Measurements from ENCODE around the gene MAP1LC3B. TPM values are rescaled to one million over a fixed set of nuclear protein-coding genes. Genes with fewer than 3 reads are reported as not detected.

MAP1LC3B gene
- total RNA-seq, 1 donor from 2014 or later = 136 TPM

GRCh38 chr16:87350031-87350430 lies 42.1 kb upstream of the MAP1LC3B start:
- DNase-seq (ENCODE audit: low read depth) = no peak
- TF ChIP-seq, protein P1, sequence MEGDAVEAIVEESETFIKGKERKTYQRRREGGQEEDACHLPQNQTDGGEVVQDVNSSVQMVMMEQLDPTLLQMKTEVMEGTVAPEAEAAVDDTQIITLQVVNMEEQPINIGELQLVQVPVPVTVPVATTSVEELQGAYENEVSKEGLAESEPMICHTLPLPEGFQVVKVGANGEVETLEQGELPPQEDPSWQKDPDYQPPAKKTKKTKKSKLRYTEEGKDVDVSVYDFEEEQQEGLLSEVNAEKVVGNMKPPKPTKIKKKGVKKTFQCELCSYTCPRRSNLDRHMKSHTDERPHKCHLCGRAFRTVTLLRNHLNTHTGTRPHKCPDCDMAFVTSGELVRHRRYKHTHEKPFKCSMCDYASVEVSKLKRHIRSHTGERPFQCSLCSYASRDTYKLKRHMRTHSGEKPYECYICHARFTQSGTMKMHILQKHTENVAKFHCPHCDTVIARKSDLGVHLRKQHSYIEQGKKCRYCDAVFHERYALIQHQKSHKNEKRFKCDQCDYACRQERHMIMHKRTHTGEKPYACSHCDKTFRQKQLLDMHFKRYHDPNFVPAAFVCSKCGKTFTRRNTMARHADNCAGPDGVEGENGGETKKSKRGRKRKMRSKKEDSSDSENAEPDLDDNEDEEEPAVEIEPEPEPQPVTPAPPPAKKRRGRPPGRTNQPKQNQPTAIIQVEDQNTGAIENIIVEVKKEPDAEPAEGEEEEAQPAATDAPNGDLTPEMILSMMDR (IDR thresholded peaks at IDR 0.05; ENCODE audit: insufficient read depth, low read length, poor library complexity, severe bottlenecking) = no peak
- Histone ChIP-seq H3K27me3 (ENCODE audit: control insufficient read depth, insufficient read depth, low read length) (no peaks in the 10 kb centered on the region), H3K4me3 (ENCODE audit: low read depth, low read length) (no peak overlapping the region), H3K36me3 (ENCODE audit: control insufficient read depth, insufficient read depth, low read length) (no peaks in the 10 kb centered on the region)

GRCh38 chr16:87350681-87351319 lies 41.3 kb upstream of the MAP1LC3B start:
- TF ChIP-seq, protein P1 (IDR thresholded peaks at IDR 0.05; ENCODE audit: insufficient read depth, low read length, poor library complexity, severe bottlenecking) = no peak
- Histone ChIP-seq H3K36me3 (ENCODE audit: control insufficient read depth, insufficient read depth, low read length) (no peaks in the 10 kb centered on the region), H3K27me3 (ENCODE audit: control insufficient read depth, insufficient read depth, low read length) (no peaks in the 10 kb centered on the region), H3K4me3 (ENCODE audit: low read depth, low read length) (no peak overlapping the region)
- DNase-seq (ENCODE audit: low read depth) = no peak

GRCh38 chr16:87351320-87351698 lies 40.8 kb upstream of the MAP1LC3B start:
- Histone ChIP-seq H3K4me3 (ENCODE audit: low read depth, low read length) (no peak overlapping the region), H3K27me3 (ENCODE audit: control insufficient read depth, insufficient read depth, low read length) (no peaks in the 10 kb centered on the region), H3K36me3 (ENCODE audit: control insufficient read depth, insufficient read depth, low read length) (no peaks in the 10 kb centered on the region)
- DNase-seq (ENCODE audit: low read depth) = no peak
- TF ChIP-seq, protein P1 (IDR thresholded peaks at IDR 0.05; ENCODE audit: insufficient read depth, low read length, poor library complexity, severe bottlenecking) = no peak

DNA sequence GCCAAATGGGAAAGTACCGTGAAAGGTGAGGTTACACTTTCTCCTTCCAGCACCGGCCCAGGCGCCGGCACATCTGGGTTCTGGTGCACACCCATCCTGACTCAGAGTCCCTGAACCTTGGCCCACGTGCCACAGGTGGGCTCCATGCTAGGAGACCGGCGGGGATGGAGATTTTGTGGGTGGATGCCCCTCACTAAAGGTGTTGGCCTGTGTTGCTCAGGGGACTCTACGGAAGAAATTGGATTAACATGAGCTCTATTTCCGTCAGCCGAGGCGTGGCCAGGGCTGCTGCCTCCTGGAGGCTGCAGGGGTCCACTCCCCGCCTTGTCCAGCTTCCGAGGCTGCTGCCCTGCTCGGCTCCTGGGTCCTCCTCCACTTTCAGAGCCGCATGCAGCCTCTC lies 39.3 kb upstream of the MAP1LC3B start:
- H3K4me3 ChIP-seq (ENCODE audit: low read depth, low read length) = no peak overlapping the region
- TF ChIP-seq, protein P1 (IDR thresholded peaks at IDR 0.05; ENCODE audit: insufficient read depth, low read length, poor library complexity, severe bottlenecking) = no peak
- no peaks in the 10 kb centered on the region for H3K36me3 ChIP-seq (ENCODE audit: control insufficient read depth, insufficient read depth, low read length)
- DNase-seq (ENCODE audit: low read depth) = no peak
- no peaks in the 10 kb centered on the region for H3K27me3 ChIP-seq (ENCODE audit: control insufficient read depth, insufficient read depth, low read length)

- Histone ChIP-seq H3K4me3 (ENCODE audit: low read depth, low read length) (no peak overlapping the region), H3K36me3 (ENCODE audit: control insufficient read depth, insufficient read depth, low read length) (no peaks in the 10 kb centered on the region), H3K27me3 (ENCODE audit: control insufficient read depth, insufficient read depth, low read length) (no peaks in the 10 kb centered on the region)
- no peak for DNase-seq (ENCODE audit: low read depth)
- TF ChIP-seq, protein P1 (IDR thresholded peaks at IDR 0.05; ENCODE audit: insufficient read depth, low read length, poor library complexity, severe bottlenecking) = no peak
These were observed 38.5 kb upstream of the MAP1LC3B start for GRCh38 chr16:87353613-87354012.

DNA sequence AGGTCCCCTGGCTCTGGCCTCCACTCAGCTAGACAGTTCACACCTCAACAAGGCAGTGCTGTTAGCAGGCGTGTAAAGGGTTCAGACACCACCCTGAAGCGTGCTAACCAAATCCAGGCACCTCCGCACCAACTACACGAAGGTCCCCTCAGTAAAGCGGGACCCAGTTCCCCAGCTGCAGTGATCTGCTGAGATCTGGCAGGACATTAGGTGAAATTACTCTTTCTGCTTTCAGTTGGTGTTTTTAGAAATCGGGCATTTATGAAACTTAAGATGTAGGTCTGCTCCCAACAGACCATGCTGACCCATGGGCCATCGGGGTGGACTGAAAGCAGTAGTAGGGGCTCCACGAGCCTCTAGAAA lies 35.7 kb upstream of the MAP1LC3B start:
- no peaks in the 10 kb centered on the region for H3K36me3 ChIP-seq (ENCODE audit: control insufficient read depth, insufficient read depth, low read length)

More for the DNA sequence above, 35.7 kb upstream of the MAP1LC3B start:
- DNase-seq (ENCODE audit: low read depth) = no peak
- Histone ChIP-seq H3K27me3 (ENCODE audit: control insufficient read depth, insufficient read depth, low read length) (no peaks in the 10 kb centered on the region), H3K4me3 (ENCODE audit: low read depth, low read length) (no peak overlapping the region)
- TF ChIP-seq, protein P1 (IDR thresholded peaks at IDR 0.05; ENCODE audit: insufficient read depth, low read length, poor library complexity, severe bottlenecking) = no peak

All from kidney epithelial cell (primary cell).